ENCODE data around the gene CAMKMT.

DNA sequence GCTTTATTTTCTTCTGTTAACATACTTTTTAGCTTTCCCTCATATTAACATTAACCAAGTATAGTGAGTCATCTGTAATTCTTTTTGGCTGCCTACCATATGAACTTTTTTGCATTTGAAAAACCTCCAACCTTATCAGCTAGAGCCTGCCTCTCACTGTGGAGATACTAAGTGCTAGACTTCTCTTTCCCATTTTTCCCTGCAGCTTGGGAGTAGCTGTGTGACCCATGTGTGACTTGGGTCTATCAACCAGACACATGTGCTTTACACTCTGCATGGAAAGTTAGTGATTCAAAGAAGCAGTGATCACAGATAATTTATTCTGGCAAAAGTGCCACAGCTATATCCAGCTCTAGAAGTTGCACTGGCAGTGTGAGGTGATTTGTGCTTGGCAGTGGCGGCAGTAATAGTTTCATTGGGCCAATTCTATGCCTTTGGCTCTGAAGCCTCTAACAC is 36.7 kb upstream of the CAMKMT start:
- TF ChIP-seq, protein P1, sequence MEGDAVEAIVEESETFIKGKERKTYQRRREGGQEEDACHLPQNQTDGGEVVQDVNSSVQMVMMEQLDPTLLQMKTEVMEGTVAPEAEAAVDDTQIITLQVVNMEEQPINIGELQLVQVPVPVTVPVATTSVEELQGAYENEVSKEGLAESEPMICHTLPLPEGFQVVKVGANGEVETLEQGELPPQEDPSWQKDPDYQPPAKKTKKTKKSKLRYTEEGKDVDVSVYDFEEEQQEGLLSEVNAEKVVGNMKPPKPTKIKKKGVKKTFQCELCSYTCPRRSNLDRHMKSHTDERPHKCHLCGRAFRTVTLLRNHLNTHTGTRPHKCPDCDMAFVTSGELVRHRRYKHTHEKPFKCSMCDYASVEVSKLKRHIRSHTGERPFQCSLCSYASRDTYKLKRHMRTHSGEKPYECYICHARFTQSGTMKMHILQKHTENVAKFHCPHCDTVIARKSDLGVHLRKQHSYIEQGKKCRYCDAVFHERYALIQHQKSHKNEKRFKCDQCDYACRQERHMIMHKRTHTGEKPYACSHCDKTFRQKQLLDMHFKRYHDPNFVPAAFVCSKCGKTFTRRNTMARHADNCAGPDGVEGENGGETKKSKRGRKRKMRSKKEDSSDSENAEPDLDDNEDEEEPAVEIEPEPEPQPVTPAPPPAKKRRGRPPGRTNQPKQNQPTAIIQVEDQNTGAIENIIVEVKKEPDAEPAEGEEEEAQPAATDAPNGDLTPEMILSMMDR (IDR thresholded peaks at IDR 0.05) = no peak
- no peak for TF ChIP-seq POLR2A (IDR thresholded peaks at IDR 0.05)
- TF ChIP-seq POLR2AphosphoS5 (IDR thresholded peaks at IDR 0.05) = no peak
